Activated CD4-positive, alpha-beta T cell treated with anti-CD3 and anti-CD28 coated beads for 24 hours (primary cell): Measurements from ENCODE around the gene PLEKHB1.

ENCODE experiments used
- DNase-seq, 2 donors: peaks; one replicate each; pipeline ENCODE4 v3.0.0-alpha.2; 2020; ENCODE audit warnings: low read depth in 2 of 2

Gene PLEKHB1

GRCh38 chr11:73645972-73646631 is at the start of gene PLEKHB1:
Gene PLEKHB1 (plus strand): TSS chr11:73646581. CDS start chr11:73646609, 28 bp downstream.
- DNase-seq = no peak

GRCh38 chr11:73597336-73597955 is 48.9 kb upstream of the PLEKHB1 start:
- DNase-seq = peak in 1 of 2 donors; percentile 5

GRCh38 chr11:73597956-73598718 is 48.2 kb upstream of the PLEKHB1 start, which contains the start of gene FAM168A:
Gene FAM168A (minus strand): TSS chr11:73598112. CDS start chr11:73468474, 129,638 bp downstream.
- peak; percentile 87 to 91 for DNase-seq

GRCh38 chr11:73598719-73599379 is 47.5 kb upstream of the PLEKHB1 start:
- DNase-seq = no peak

- DNase-seq = no peak
Observed at GRCh38 chr11:73612601-73613140, 33.7 kb upstream of the PLEKHB1 start.

GRCh38 chr11:73614591-73614990 is 31.8 kb upstream of the PLEKHB1 start:
- no peak for DNase-seq

- no peak for DNase-seq
Observed at GRCh38 chr11:73622926-73623593, 23.3 kb upstream of the PLEKHB1 start.

- DNase-seq = no peak
Observed at GRCh38 chr11:73623686-73624085, 22.7 kb upstream of the PLEKHB1 start.

GRCh38 chr11:73625696-73626318 is 20.6 kb upstream of the PLEKHB1 start:
- DNase-seq = peak; percentile 50 to 56

GRCh38 chr11:73629907-73630306 is 16.5 kb upstream of the PLEKHB1 start:
- no peak for DNase-seq

- DNase-seq = no peak
Observed at GRCh38 chr11:73632996-73633395, 13.4 kb upstream of the PLEKHB1 start.

GRCh38 chr11:73633999-73634398 is 12.4 kb upstream of the PLEKHB1 start:
- DNase-seq = no peak

GRCh38 chr11:73635721-73636120 is 10.7 kb upstream of the PLEKHB1 start:
- no peak for DNase-seq

- no peak for DNase-seq
Observed at GRCh38 chr11:73636249-73636648, 10.1 kb upstream of the PLEKHB1 start.

GRCh38 chr11:73637012-73637411 is 9.4 kb upstream of the PLEKHB1 start:
- DNase-seq = no peak

- no peak for DNase-seq
Observed at GRCh38 chr11:73640592-73640991, 5.8 kb upstream of the PLEKHB1 start.

- DNase-seq = no peak
Observed at GRCh38 chr11:73641668-73642067, 4.7 kb upstream of the PLEKHB1 start.

GRCh38 chr11:73645121-73645969 is 1.0 kb upstream of the PLEKHB1 start:
- DNase-seq = no peak

- peak; percentile 84 to 88 for DNase-seq
Observed at GRCh38 chr11:73647459-73648100, 1.2 kb downstream of the PLEKHB1 start.
